ENCODE data around the gene SACM1L. TPM values are rescaled to one million over a fixed set of nuclear protein-coding genes. Genes with fewer than 3 reads are reported as not detected.
A peak's percentile ranks its signal among the peaks of the same experiment; 100 is the strongest.

The SACM1L gene
- total RNA-seq, 2 donors from 2014 or later = 149 to 161 TPM

- no peaks in the 10 kb centered on the region for H3K27me3 Mint-ChIP-seq (ENCODE audit: insufficient read depth)
Observed at GRCh38 chr3:45759851-45760250, 70.7 kb downstream of the SACM1L start.

GRCh38 chr3:45760878-45761711, 71.9 kb downstream of the SACM1L start:
- H3K36me3 Mint-ChIP-seq (ENCODE audit: low read depth) = no peaks in the 10 kb centered on the region
- Histone ChIP-seq H3K27me3 (ENCODE audit: control insufficient read depth, insufficient read depth, low read length, poor library complexity, severe bottlenecking) (no peaks in the 10 kb centered on the region), H3K27ac (ENCODE audit: low read depth, low read length) (no peak overlapping the region), H3K4me1 (ENCODE audit: control insufficient read depth, insufficient read depth, low read length) (peaks cover 12% of the 10 kb centered on the region), H3K36me3 (ENCODE audit: control insufficient read depth, insufficient read depth, low read length) (no peaks in the 10 kb centered on the region), H3K9ac (ENCODE audit: extremely low read depth, low read length, poor library complexity, severe bottlenecking) (no peak overlapping the region), H3K4me3 (ENCODE audit: low read length) (no peak overlapping the region), H3K9me3 (ENCODE audit: control insufficient read depth, low read length) (no peaks in the 10 kb centered on the region)
- no peaks in the 10 kb centered on the region for H3K27me3 Mint-ChIP-seq (ENCODE audit: insufficient read depth)
- TF ChIP-seq, protein P1, sequence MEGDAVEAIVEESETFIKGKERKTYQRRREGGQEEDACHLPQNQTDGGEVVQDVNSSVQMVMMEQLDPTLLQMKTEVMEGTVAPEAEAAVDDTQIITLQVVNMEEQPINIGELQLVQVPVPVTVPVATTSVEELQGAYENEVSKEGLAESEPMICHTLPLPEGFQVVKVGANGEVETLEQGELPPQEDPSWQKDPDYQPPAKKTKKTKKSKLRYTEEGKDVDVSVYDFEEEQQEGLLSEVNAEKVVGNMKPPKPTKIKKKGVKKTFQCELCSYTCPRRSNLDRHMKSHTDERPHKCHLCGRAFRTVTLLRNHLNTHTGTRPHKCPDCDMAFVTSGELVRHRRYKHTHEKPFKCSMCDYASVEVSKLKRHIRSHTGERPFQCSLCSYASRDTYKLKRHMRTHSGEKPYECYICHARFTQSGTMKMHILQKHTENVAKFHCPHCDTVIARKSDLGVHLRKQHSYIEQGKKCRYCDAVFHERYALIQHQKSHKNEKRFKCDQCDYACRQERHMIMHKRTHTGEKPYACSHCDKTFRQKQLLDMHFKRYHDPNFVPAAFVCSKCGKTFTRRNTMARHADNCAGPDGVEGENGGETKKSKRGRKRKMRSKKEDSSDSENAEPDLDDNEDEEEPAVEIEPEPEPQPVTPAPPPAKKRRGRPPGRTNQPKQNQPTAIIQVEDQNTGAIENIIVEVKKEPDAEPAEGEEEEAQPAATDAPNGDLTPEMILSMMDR (conservative IDR thresholded peaks at IDR 0.05) = peak; percentile 86
- H3K27ac Mint-ChIP-seq = no peak overlapping the region
- WGBS, 2 experiments (ENCODE audit: insufficient coverage in 1 of 2, insufficient read length in 1 of 2) = 39 to 45% methylated on average over 7 to 14 of the region's 14 CpGs
- H3K9me3 Mint-ChIP-seq = no peaks in the 10 kb centered on the region
- H3K4me3 Mint-ChIP-seq = no peak overlapping the region
- peaks cover 23% of the 10 kb centered on the region for H3K4me1 Mint-ChIP-seq
- peak; percentile 87 for DNase-seq

More at GRCh38 chr3:45759851-45760250, 70.7 kb downstream of the SACM1L start:
- no peaks in the 10 kb centered on the region for H3K9me3 ChIP-seq (ENCODE audit: control insufficient read depth, low read length)
- no peak for DNase-seq
- TF ChIP-seq, protein P1 (conservative IDR thresholded peaks at IDR 0.05) = no peak
- H3K27ac ChIP-seq (ENCODE audit: low read depth, low read length) = no peak overlapping the region
- no peak overlapping the region for H3K4me3 ChIP-seq (ENCODE audit: low read length)
- no peak overlapping the region for H3K27ac Mint-ChIP-seq
- no peaks in the 10 kb centered on the region for H3K36me3 ChIP-seq (ENCODE audit: control insufficient read depth, insufficient read depth, low read length)
- peaks cover 22% of the 10 kb centered on the region for H3K4me1 ChIP-seq (ENCODE audit: control insufficient read depth, insufficient read depth, low read length)
- H3K27me3 ChIP-seq (ENCODE audit: control insufficient read depth, insufficient read depth, low read length, poor library complexity, severe bottlenecking) = no peaks in the 10 kb centered on the region
- WGBS, 2 experiments (ENCODE audit: insufficient coverage in 1 of 2, insufficient read length in 1 of 2) = 96 to 100% methylated on average over 5 to 12 of the region's 12 CpGs
- no peak overlapping the region for H3K4me3 Mint-ChIP-seq
- peaks cover 30% of the 10 kb centered on the region for H3K4me1 Mint-ChIP-seq
- no peaks in the 10 kb centered on the region for H3K9me3 Mint-ChIP-seq
- H3K36me3 Mint-ChIP-seq (ENCODE audit: low read depth) = no peaks in the 10 kb centered on the region
- no peak overlapping the region for H3K9ac ChIP-seq (ENCODE audit: extremely low read depth, low read length, poor library complexity, severe bottlenecking)

DNA sequence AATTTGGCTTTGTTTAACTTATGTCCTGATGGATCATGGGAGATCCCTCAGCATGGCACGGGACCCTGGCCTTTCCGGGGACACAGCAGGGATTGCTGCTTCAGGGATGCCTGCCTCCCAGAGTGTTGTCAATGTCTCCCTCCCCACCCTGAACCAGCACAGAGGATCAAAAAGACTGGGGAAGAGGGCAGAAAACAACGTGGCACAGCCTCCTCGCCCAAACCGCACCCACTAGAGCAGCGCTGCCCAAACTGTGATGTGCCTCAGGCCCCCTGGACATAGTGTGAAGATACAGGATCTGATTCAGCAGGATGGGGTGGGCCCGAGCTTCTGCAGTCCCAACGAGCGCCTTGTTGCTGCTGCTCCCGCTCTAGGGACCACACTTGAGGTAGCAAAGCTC, 72.6 kb downstream of the SACM1L start:
- Mint-ChIP-seq H3K9me3 (peaks cover 3% of the 10 kb centered on the region), H3K27ac (no peak overlapping the region), H3K36me3 (ENCODE audit: low read depth) (no peaks in the 10 kb centered on the region), H3K4me1 (peaks cover 16% of the 10 kb centered on the region), H3K4me3 (no peak overlapping the region), H3K27me3 (ENCODE audit: insufficient read depth) (no peaks in the 10 kb centered on the region)
- Histone ChIP-seq H3K27ac (ENCODE audit: low read depth, low read length) (no peak overlapping the region), H3K4me1 (ENCODE audit: control insufficient read depth, insufficient read depth, low read length) (peaks cover 4% of the 10 kb centered on the region), H3K36me3 (ENCODE audit: control insufficient read depth, insufficient read depth, low read length) (no peaks in the 10 kb centered on the region), H3K9ac (ENCODE audit: extremely low read depth, low read length, poor library complexity, severe bottlenecking) (no peak overlapping the region), H3K27me3 (ENCODE audit: control insufficient read depth, insufficient read depth, low read length, poor library complexity, severe bottlenecking) (no peaks in the 10 kb centered on the region), H3K4me3 (ENCODE audit: low read length) (no peak overlapping the region), H3K9me3 (ENCODE audit: control insufficient read depth, low read length) (peaks cover 4% of the 10 kb centered on the region)
- 90% methylated on average over 9 to 10 of the region's 10 CpGs for WGBS, 2 experiments (ENCODE audit: insufficient coverage in 1 of 2, insufficient read length in 1 of 2)
- no peak for DNase-seq
- TF ChIP-seq, protein P1 (conservative IDR thresholded peaks at IDR 0.05) = no peak

All from endodermal cell (in vitro differentiated cells).